CD4-positive, alpha-beta T cell (primary cell): ENCODE measurements around the gene PRDM16. TPM values are rescaled to one million over a fixed set of nuclear protein-coding genes. Genes with fewer than 3 reads are reported as not detected.

ENCODE experiments used
- ATAC-seq: fragments of 200-7000 bp; cut with Tn5 transposase; one replicate; pipeline ENCODE4 v1.10.0; 2022; ENCODE audit warnings: mild to moderate bottlenecking; ENCODE audit not compliant: poor library complexity
- CTCF ChIA-PET: fragments of 350-600 bp; sonication (Branson Sonifier 250); formaldehyde crosslinking; loops from one replicate; lab custom pipeline; 2021; ENCODE audit warnings: antibody characterized with exemption, inconsistent platforms; lab: Charles Lee
- POLR2A ChIA-PET: fragments of 350-600 bp; sonication (Branson Sonifier 250); formaldehyde crosslinking; loops from one replicate; lab custom pipeline; 2021; ENCODE audit warnings: antibody characterized with exemption, inconsistent platforms; lab: Charles Lee
- DNase-seq, 14 experiments: peaks; one replicate each; pipeline ENCODE4 v3.0.0-alpha.2; 2013 to 2020; ENCODE audit warnings: mixed read lengths in 2 of 14
- H3K27ac ChIP-seq, 2 donors: one replicate each; pipeline versions ENCODE4 v1.5.1 to v1.7.0; 2013; ENCODE audit warnings: low read length in 2 of 2, low read depth in 1 of 2, mild to moderate bottlenecking in 1 of 2
- H3K27me3 ChIP-seq, 2 experiments: 1 replicate in 1 of 2; 2 replicates in 1 of 2; pipeline versions ENCODE4 v1.6.1 to v1.7.0; 2013; ENCODE audit warnings: low read length in 2 of 2, control low read depth in 1 of 2, mild to moderate bottlenecking in 1 of 2, moderate library complexity in 1 of 2; ENCODE audit not compliant: insufficient read depth in 2 of 2, control insufficient read depth in 1 of 2
- H3K36me3 ChIP-seq: one replicate; pipeline ENCODE4 v1.6.1; 2013; ENCODE audit warnings: low read length, control low read depth; ENCODE audit not compliant: insufficient read depth
- H3K4me1 ChIP-seq: one replicate; pipeline ENCODE4 v1.6.1; 2013; ENCODE audit warnings: low read length, control low read depth; ENCODE audit not compliant: insufficient read depth
- H3K4me3 ChIP-seq: one replicate; pipeline ENCODE4 v1.5.1; 2013; ENCODE audit warnings: mild to moderate bottlenecking, low read length, moderate library complexity
- H3K9me3 ChIP-seq, 2 experiments: 1 replicate in 1 of 2; 2 replicates in 1 of 2; pipeline versions ENCODE4 v1.6.1 to v1.7.0; 2013; ENCODE audit warnings: low read length in 2 of 2, mild to moderate bottlenecking in 2 of 2, control low read depth in 1 of 2, moderate library complexity in 1 of 2; ENCODE audit not compliant: control insufficient read depth in 1 of 2, insufficient read depth in 1 of 2
- H3K27ac Mint-ChIP-seq: one replicate; pipeline ENCODE4 v1.8.0; 2020; ENCODE audit warnings: mixed read lengths
- H3K27me3 Mint-ChIP-seq: one replicate; pipeline ENCODE4 v1.8.0; 2021; ENCODE audit warnings: mixed read lengths
- H3K36me3 Mint-ChIP-seq: one replicate; pipeline ENCODE4 v1.8.0; 2021; ENCODE audit warnings: low read depth, mixed read lengths
- H3K4me1 Mint-ChIP-seq: one replicate; pipeline ENCODE4 v1.8.0; 2021; ENCODE audit warnings: low read depth, mixed read lengths
- H3K4me3 Mint-ChIP-seq: one replicate; pipeline ENCODE4 v1.8.0; 2020; ENCODE audit warnings: mild to moderate bottlenecking, mixed read lengths
- H3K9me3 Mint-ChIP-seq: one replicate; pipeline ENCODE4 v1.8.0; 2020; ENCODE audit warnings: mixed read lengths
- intact Hi-C, 2 experiments: fragments of 100-400 bp; cut with DNase I in 1 of 2; cut with micrococcal nuclease in 1 of 2; formaldehyde crosslinking; loops; one replicate each; pipeline versions ENCODE4 v1.15.1 to v1.9.0; 2023 to 2025; cut with DNase I, micrococcal nuclease
- total RNA-seq, 174 experiments: library from RNA in 2 of 174; stranded (reverse) in 2 of 174; gene quantifications; one replicate each; pipeline ENCODE4 v1.2.3 and lab custom pipeline; 2021 to 2026
- TF ChIP-seq, protein P1 (sequence below): fragments of 200-600 bp; IDR thresholded peaks from one replicate; pipeline ENCODE4 v1.8.0; 2022; ENCODE audit warnings: antibody characterized with exemption, mild to moderate bottlenecking

The PRDM16 gene
- total RNA-seq, 2 experiments from 2014 or later = not detected

DNA sequence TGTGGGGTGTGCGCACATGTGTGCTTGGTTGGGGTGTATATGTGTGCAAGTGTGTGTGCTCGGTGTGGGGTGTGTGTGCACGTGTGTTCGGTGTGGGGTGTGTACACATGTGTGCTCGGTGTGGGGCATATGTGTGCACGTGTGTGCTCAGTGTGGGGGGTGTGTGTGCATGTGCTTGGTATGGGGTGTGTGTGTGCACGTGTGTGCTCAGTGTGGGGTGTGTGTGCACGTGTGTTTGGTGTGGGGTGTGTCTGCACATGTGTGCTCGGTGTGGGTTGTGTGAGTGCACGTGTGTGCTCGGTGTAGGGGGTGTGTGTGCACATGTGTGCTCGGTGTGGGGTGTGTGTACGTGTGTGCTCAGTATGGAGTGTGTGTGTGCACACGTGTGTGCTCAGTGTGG, 77.5 kb downstream of the PRDM16 start:
- no peak overlapping the region for H3K27ac ChIP-seq
- ChIA-PET POLR2A (no interaction called here), CTCF (no interaction called here)
- peaks cover 0 to 14% of the 10 kb centered on the region in 2 experiments for H3K9me3 ChIP-seq
- H3K4me3 Mint-ChIP-seq = no peak overlapping the region
- H3K4me1 ChIP-seq = no peaks in the 10 kb centered on the region
- no peaks in the 10 kb centered on the region for H3K4me1 Mint-ChIP-seq
- peaks cover 0 to 2% of the 10 kb centered on the region in 2 experiments for H3K27me3 ChIP-seq
- no peak for ATAC-seq
- no peak overlapping the region for H3K4me3 ChIP-seq
- intact Hi-C loops = no loop called here
- no peaks in the 10 kb centered on the region for H3K9me3 Mint-ChIP-seq
- no peaks in the 10 kb centered on the region for H3K36me3 Mint-ChIP-seq
- H3K27ac Mint-ChIP-seq = no peak overlapping the region
- DNase-seq = no peak
- TF ChIP-seq, protein P1, sequence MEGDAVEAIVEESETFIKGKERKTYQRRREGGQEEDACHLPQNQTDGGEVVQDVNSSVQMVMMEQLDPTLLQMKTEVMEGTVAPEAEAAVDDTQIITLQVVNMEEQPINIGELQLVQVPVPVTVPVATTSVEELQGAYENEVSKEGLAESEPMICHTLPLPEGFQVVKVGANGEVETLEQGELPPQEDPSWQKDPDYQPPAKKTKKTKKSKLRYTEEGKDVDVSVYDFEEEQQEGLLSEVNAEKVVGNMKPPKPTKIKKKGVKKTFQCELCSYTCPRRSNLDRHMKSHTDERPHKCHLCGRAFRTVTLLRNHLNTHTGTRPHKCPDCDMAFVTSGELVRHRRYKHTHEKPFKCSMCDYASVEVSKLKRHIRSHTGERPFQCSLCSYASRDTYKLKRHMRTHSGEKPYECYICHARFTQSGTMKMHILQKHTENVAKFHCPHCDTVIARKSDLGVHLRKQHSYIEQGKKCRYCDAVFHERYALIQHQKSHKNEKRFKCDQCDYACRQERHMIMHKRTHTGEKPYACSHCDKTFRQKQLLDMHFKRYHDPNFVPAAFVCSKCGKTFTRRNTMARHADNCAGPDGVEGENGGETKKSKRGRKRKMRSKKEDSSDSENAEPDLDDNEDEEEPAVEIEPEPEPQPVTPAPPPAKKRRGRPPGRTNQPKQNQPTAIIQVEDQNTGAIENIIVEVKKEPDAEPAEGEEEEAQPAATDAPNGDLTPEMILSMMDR = no peak
- no peaks in the 10 kb centered on the region for H3K36me3 ChIP-seq
- H3K27me3 Mint-ChIP-seq = no peaks in the 10 kb centered on the region

DNA sequence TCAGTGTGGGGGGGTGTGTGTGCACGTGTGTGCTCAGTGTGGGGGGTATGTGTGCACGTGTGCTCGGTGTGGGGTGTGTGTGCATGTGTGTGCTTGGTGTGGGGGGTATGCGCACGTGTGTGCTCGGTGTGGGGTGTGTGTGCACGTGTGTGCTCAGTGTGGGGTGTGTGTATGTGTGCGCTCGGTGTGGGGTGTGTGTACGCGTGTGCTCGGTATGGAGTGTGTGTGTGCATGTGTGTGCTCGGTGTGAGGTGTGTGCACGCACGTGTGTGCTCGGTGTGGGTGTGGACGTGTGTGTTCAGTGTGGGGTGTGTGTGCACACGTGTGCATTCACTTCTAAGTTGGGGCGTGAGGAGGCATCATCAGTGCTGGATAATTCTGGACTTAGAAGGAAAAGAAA, 77.9 kb downstream of the PRDM16 start:
- H3K4me3 ChIP-seq = no peak overlapping the region
- no peak overlapping the region for H3K27ac ChIP-seq
- ATAC-seq (no peak), DNase-seq (no peak)
- H3K27me3 Mint-ChIP-seq = no peaks in the 10 kb centered on the region
- POLR2A ChIA-PET = no interaction called here
- no peaks in the 10 kb centered on the region for H3K36me3 Mint-ChIP-seq
- intact Hi-C loops = no loop called here
- peaks cover 0 to 14% of the 10 kb centered on the region in 2 experiments for H3K9me3 ChIP-seq
- TF ChIP-seq, protein P1 = no peak
- H3K4me1 ChIP-seq = no peaks in the 10 kb centered on the region
- no peak overlapping the region for H3K27ac Mint-ChIP-seq
- no peaks in the 10 kb centered on the region for H3K36me3 ChIP-seq
- no peaks in the 10 kb centered on the region for H3K9me3 Mint-ChIP-seq
- H3K27me3 ChIP-seq = peaks cover 0 to 2% of the 10 kb centered on the region in 2 experiments
- H3K4me3 Mint-ChIP-seq = no peak overlapping the region
- CTCF ChIA-PET = no interaction called here
- H3K4me1 Mint-ChIP-seq = no peaks in the 10 kb centered on the region

DNA sequence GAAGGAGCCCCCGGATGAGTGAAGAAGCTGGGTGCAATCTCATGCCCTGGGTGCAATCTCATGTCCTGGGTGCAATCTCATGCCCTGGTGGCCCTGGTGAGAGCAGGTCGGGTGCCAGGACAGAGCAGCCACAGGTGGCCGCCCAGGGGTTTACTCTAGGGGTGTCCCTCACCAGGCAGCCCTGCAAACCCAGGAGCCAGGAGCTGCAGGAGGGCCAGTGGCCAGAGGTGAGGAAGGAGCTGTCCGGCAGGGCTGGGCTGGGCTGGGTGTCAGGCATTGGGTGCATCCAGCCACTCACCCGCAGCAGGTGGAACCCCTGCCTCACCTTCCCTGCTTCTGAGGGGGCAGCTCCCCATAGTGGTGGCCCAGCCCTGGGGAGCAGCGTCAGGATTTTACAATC, 79.2 kb downstream of the PRDM16 start:
- TF ChIP-seq, protein P1 = no peak
- CTCF ChIA-PET = no interaction called here
- H3K36me3 ChIP-seq = no peaks in the 10 kb centered on the region
- H3K27me3 ChIP-seq = no peaks in the 10 kb centered on the region
- DNase-seq (no peak), ATAC-seq (no peak)
- H3K4me3 ChIP-seq = no peak overlapping the region
- H3K4me1 ChIP-seq = no peaks in the 10 kb centered on the region
- H3K4me1 Mint-ChIP-seq = no peaks in the 10 kb centered on the region
- H3K4me3 Mint-ChIP-seq = no peak overlapping the region
- H3K27me3 Mint-ChIP-seq = no peaks in the 10 kb centered on the region
- intact Hi-C loops = no loop called here
- H3K27ac Mint-ChIP-seq = no peak overlapping the region
- no peaks in the 10 kb centered on the region for H3K9me3 Mint-ChIP-seq
- H3K36me3 Mint-ChIP-seq = no peaks in the 10 kb centered on the region
- POLR2A ChIA-PET = no interaction called here
- no peak overlapping the region for H3K27ac ChIP-seq
- peaks cover 0 to 10% of the 10 kb centered on the region in 2 experiments for H3K9me3 ChIP-seq
